VCaP (cell line): ENCODE data around the gene WFDC1.

Source experiments
- H3K27ac ChIP-seq: fragments of 450-650 bp; 2 replicates; pipeline ENCODE4 v1.5.1; 2017
- TF ChIP-seq, protein P1 (sequence below): fragments of 450-650 bp; conservative IDR thresholded peaks from 2 replicates; pipeline ENCODE4 v1.5.1; 2017; ENCODE audit warnings: mild to moderate bottlenecking, moderate library complexity

WFDC1 gene

DNA sequence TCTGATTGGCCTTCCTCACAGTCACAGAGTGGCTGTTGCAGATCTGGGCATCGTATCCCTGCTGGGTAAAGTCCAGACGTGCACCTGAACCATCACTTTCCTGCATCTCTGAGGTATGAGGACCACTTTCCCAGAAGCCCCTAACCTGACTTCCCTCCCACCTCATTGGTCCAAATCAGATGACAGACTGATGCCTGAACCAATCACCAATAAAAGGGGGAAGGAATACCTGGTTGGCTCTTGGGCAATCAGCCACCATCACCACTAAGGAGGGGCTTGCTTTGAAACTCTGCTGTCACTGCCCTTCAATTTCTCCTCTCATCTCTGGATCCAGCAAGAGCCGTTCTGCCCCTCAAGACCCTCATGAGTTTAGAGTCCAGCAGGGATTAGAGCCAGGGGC, 13.6 kb upstream of the WFDC1 start:
- TF ChIP-seq, protein P1, sequence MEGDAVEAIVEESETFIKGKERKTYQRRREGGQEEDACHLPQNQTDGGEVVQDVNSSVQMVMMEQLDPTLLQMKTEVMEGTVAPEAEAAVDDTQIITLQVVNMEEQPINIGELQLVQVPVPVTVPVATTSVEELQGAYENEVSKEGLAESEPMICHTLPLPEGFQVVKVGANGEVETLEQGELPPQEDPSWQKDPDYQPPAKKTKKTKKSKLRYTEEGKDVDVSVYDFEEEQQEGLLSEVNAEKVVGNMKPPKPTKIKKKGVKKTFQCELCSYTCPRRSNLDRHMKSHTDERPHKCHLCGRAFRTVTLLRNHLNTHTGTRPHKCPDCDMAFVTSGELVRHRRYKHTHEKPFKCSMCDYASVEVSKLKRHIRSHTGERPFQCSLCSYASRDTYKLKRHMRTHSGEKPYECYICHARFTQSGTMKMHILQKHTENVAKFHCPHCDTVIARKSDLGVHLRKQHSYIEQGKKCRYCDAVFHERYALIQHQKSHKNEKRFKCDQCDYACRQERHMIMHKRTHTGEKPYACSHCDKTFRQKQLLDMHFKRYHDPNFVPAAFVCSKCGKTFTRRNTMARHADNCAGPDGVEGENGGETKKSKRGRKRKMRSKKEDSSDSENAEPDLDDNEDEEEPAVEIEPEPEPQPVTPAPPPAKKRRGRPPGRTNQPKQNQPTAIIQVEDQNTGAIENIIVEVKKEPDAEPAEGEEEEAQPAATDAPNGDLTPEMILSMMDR, result no peak
- no peak overlapping the region for H3K27ac ChIP-seq

DNA sequence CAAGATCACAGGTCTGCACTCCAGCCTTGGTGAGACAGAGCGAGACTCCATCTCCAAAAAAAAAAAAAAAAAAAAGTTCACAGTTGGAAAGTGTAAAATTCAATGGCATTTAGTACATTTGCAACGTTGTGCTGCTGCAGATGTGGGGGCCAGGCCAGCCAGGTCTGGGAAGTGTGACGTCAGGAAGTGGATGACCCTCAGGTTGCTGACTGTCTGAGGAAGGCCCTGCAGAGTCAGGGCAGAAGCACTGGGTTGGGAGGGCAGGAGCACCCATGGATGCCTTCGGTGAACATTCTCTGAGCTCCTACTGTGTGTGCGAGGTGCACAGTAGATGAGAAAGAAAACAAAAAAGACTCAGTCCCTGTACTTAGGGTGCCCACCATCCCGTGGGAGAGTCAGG, 12.1 kb upstream of the WFDC1 start:
- TF ChIP-seq, protein P1, result no peak
- H3K27ac ChIP-seq, result no peak overlapping the region

DNA sequence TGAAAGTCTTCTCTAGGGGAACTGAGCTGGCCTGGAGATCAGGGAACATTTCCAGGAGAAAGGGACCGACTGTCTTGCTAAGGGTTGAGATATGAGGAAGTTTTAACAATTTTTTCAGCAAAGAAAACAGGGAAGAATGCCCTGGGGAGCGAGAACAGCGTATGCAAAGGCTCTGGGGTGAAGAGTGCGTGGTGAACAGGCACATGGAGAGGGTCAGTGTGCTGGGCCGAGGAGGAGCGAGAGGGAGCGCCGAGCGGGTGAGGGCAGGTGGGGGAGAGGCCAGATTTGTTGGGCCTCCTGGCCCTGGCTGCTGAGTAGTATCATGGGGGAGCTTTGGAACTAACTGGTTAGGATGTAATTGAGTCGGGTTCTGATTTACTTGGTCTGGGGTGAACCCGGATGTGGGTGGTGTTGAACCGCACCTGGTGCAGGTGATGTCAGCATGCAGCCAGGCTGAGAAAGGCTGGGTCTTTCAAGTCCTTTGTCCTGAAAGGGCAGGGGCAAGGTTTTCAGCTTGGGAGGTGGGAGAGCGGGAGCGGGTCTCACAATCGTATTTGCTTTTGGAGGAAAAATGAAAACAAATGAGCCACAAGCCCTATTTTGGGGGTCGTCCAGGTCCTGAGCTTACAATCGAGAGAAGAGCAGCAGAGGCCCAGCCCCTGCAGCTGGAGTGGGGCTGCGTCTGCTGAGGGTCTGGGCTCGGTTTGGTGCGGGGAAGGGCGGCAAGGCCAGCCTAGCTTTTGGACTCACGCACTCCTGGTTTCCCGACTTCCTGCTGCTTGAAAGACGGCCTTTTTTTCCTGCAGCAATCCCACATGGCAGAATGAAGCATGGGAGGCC, 11.1 kb upstream of the WFDC1 start:
- H3K27ac ChIP-seq, result no peak overlapping the region
- TF ChIP-seq, protein P1, result no peak

DNA sequence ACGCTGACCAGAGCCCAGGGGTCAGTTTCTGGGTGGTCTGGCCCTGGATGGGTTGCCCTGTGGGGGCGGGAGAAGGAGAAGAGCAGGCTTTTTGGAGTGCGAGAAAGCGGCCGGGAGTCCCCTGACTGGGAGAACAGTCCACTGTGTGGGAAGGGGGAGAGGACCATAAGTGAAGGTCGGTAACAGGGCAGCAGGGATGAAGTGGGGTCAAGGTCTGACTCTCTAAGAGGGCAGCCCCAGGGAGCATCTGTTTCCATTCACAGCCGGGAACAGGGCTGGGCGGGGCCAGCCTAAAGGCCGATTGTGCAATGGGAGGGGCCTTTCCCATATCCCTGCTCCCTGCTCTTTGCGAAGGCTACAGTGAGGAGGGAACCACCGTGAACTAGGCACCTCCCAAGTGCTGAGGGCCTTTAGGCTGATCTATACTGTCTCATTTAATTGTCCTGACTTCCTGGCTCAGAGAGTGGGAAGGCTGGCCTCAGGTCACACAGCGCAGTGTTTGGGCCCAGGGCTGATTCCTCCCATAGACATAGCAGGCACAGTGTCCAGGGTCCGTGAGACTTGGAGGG, 10.4 kb upstream of the WFDC1 start:
- TF ChIP-seq, protein P1, result no peak
- no peak overlapping the region for H3K27ac ChIP-seq

DNA sequence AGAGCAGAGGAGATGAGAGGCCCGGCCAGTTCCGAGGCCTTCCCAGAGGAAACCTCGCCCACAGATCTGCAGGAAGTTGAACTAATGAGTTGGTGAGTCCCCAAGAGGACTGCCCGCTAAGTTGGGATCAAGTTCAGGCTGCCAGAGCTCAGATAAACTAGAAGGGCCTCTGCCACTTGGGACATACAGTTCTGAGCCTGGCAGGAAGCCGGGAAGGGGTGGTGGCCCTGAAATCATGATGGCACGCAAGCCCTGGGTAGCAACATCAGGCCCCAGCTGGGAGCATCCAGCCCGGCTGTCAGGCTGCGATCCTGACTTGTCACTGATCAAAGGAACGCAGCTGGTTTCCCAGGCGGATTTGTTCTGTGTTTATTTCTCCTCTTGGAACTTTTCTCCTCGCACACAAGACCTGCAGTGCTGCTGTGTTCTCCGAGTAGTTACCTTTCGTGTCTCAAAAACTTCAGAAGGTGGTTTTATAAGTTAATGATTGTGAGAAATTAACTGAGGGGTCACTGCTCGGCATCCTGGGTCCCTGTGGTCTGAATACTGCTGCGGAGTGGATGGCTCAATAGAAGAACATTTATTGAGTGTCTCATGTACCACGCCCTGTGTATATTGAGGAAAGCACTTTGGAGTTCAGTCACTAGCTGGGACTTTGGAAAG, 8.0 kb upstream of the WFDC1 start:
- H3K27ac ChIP-seq, result no peak overlapping the region
- TF ChIP-seq, protein P1, result no peak

DNA sequence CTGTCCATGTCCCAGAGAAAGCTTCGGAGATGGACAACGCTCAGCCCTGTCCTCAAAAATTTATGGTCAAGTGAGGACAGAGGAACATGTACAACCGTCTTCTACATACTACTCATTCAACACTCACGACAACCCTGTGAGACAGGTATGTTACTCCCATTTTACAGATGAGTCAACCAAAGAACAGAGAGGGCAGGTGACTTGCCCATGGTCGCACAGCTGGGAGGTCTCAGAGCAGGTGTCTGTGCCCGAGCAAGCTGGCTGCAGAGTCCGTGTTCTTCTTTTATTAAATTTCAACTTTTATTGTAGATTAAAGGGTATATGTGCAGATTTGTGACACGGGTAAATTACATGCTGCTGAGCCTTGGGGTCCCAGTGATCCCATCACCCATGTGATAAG, 5.8 kb upstream of the WFDC1 start:
- no peak overlapping the region for H3K27ac ChIP-seq
- TF ChIP-seq, protein P1, result no peak

DNA sequence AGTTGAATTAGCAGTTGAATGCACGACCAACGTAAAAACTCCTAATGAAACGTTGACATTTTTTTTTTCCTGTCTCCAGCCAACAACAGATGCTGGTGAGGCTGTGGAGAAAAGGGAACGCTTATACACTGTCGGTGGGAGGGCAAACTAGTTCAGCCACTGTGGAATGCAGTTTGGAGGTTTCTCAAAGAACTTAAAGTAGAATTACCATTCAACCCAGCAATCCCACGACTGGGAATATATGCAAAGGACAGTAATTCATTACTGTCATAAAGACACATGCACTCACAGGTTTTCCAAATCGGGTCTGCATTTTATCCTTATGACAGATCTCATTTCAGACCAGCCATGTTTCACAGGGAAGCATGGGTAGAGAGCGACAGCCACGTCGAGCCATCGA, 3.5 kb upstream of the WFDC1 start:
- no peak overlapping the region for H3K27ac ChIP-seq
- TF ChIP-seq, protein P1, result no peak
